ENCODE results near the gene LGI2. TPM values are rescaled to one million over a fixed set of nuclear protein-coding genes. Genes with fewer than 3 reads are reported as not detected.
A peak's percentile ranks its signal among the peaks of the same experiment; 100 is the strongest.

Gene LGI2
- polyA plus RNA-seq, 1 donor from 2014 or later: 10.3 TPM

DNA sequence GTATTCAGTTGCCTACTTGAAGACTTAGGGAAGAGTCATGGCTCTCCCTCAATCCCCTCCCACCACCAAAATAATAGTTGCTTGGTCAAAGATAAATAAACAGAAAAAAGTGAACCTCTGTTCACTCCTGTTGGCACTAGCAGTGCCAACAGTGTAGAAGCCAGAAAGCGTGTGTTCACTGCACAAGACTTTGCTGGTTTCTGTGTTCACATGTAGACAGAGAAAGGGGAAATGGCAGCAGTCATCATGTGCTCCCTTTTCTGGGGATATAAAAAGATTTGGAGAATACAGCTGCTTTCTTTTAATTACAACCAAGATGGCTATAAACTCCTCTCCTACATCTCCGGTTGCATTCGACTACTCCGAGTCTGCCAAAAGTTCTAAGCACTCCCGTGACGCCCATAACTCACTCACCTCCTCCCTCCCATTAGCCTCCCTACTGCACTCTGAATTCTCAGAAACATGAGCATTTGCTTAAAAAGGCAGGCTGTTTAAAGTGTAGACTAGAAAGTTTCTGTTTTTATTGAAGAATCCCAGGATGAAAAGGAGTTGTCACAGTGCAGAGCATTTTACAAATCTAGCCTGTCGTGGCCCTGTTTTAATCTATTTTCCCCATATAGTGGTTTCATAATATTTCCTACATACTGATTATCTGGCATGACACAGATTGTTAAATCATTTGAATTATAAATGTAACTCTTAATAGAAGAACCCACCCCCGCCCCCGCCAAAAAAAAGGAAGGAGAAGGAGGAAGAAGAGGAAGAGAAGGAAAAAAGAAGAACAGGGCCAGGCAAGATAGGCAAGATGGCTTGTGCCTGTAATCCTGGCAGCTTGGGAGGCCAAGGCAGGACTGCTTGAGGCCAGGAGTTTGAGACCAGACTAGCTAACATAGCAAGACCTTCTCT, 16.7 kb downstream of the LGI2 start:
- Histone ChIP-seq H3K9me3 (ENCODE audit: low read length) (no peaks in the 10 kb centered on the region), H3K9ac (ENCODE audit: low read length) (peak overlapping the region; percentile 51), H3K9me2 (ENCODE audit: insufficient read depth, low read length) (no peaks in the 10 kb centered on the region), H3K4me2 (ENCODE audit: low read length) (no peak overlapping the region), H3K4me3 (ENCODE audit: low read length) (no peak overlapping the region), H3F3A (ENCODE audit: insufficient read depth, low read length, poor library complexity, severe bottlenecking) (no peaks in the 10 kb centered on the region), H4K20me1 (ENCODE audit: insufficient read depth) (no peaks in the 10 kb centered on the region), H3K36me3 (ENCODE audit: insufficient read depth, low read length) (no peaks in the 10 kb centered on the region), H3K79me2 (replicated peaks; ENCODE audit: insufficient read depth, low read length) (no peaks in the 10 kb centered on the region), H3K27me3 (ENCODE audit: insufficient read depth, low read depth, low read length) (no peaks in the 10 kb centered on the region), H2AFZ (ENCODE audit: low read depth, low read length) (no peak overlapping the region), H3K27ac (ENCODE audit: low read length) (peak overlapping the region; percentile 89)
- TF ChIP-seq REST (IDR thresholded peaks at IDR 0.05; ENCODE audit: borderline replicate concordance) (no peak), MXI1 (conservative IDR thresholded peaks at IDR 0.05; ENCODE audit: poor library complexity, severe bottlenecking) (no peak), RAD21 (conservative IDR thresholded peaks at IDR 0.05) (no peak), EP300 (conservative IDR thresholded peaks at IDR 0.05; ENCODE audit: poor library complexity, severe bottlenecking) (no peak), POLR2AphosphoS5 (IDR thresholded peaks at IDR 0.05) (no peak), SMC3 (conservative IDR thresholded peaks at IDR 0.05; ENCODE audit: poor library complexity) (no peak), EZH2 (IDR thresholded peaks at IDR 0.05; ENCODE audit: borderline replicate concordance, insufficient read depth, low read length, poor library complexity, severe bottlenecking) (no peak), TAF1 (IDR thresholded peaks at IDR 0.05; ENCODE audit: low read depth) (no peak)
- TF ChIP-seq, protein P1, sequence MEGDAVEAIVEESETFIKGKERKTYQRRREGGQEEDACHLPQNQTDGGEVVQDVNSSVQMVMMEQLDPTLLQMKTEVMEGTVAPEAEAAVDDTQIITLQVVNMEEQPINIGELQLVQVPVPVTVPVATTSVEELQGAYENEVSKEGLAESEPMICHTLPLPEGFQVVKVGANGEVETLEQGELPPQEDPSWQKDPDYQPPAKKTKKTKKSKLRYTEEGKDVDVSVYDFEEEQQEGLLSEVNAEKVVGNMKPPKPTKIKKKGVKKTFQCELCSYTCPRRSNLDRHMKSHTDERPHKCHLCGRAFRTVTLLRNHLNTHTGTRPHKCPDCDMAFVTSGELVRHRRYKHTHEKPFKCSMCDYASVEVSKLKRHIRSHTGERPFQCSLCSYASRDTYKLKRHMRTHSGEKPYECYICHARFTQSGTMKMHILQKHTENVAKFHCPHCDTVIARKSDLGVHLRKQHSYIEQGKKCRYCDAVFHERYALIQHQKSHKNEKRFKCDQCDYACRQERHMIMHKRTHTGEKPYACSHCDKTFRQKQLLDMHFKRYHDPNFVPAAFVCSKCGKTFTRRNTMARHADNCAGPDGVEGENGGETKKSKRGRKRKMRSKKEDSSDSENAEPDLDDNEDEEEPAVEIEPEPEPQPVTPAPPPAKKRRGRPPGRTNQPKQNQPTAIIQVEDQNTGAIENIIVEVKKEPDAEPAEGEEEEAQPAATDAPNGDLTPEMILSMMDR (IDR thresholded peaks at IDR 0.05; ENCODE audit: poor library complexity, severe bottlenecking): no peak

DNA sequence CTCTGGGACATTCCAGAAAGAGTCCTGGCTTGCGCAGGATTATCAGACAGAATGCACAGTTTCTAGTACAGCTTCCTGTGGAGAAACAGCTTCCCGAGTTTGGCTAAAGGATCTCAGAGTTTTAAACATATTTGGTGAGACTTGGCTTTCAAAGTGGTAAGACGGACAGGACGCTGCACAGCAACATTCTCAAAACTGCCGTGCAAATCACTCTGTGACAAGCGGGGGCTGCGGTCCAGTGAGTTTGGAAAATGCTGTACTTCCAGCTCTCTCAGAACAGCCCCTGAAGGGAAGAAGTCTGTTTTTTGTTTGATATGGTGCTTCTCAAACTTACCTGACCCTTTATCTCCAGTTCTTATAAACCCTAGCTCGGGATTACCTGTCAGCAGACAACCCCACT, 18.1 kb downstream of the LGI2 start:
- TF ChIP-seq EP300 (conservative IDR thresholded peaks at IDR 0.05; ENCODE audit: poor library complexity, severe bottlenecking) (no peak), TAF1 (IDR thresholded peaks at IDR 0.05; ENCODE audit: low read depth) (no peak), EZH2 (IDR thresholded peaks at IDR 0.05; ENCODE audit: borderline replicate concordance, insufficient read depth, low read length, poor library complexity, severe bottlenecking) (no peak), REST (IDR thresholded peaks at IDR 0.05; ENCODE audit: borderline replicate concordance) (no peak), SMC3 (conservative IDR thresholded peaks at IDR 0.05; ENCODE audit: poor library complexity) (no peak), MXI1 (conservative IDR thresholded peaks at IDR 0.05; ENCODE audit: poor library complexity, severe bottlenecking) (no peak), RAD21 (conservative IDR thresholded peaks at IDR 0.05) (no peak), POLR2AphosphoS5 (IDR thresholded peaks at IDR 0.05) (no peak)
- TF ChIP-seq, protein P1 (IDR thresholded peaks at IDR 0.05; ENCODE audit: poor library complexity, severe bottlenecking): no peak
- Histone ChIP-seq H2AFZ (ENCODE audit: low read depth, low read length) (no peak overlapping the region), H3K9me2 (ENCODE audit: insufficient read depth, low read length) (no peaks in the 10 kb centered on the region), H3K36me3 (ENCODE audit: insufficient read depth, low read length) (no peaks in the 10 kb centered on the region), H4K20me1 (ENCODE audit: insufficient read depth) (no peaks in the 10 kb centered on the region), H3K79me2 (replicated peaks; ENCODE audit: insufficient read depth, low read length) (no peaks in the 10 kb centered on the region), H3F3A (ENCODE audit: insufficient read depth, low read length, poor library complexity, severe bottlenecking) (no peaks in the 10 kb centered on the region), H3K4me2 (ENCODE audit: low read length) (no peak overlapping the region), H3K9ac (ENCODE audit: low read length) (no peak overlapping the region), H3K27me3 (ENCODE audit: insufficient read depth, low read depth, low read length) (no peaks in the 10 kb centered on the region), H3K27ac (ENCODE audit: low read length) (no peak overlapping the region), H3K4me3 (ENCODE audit: low read length) (no peak overlapping the region), H3K9me3 (ENCODE audit: low read length) (no peaks in the 10 kb centered on the region)

Data from neural cell (in vitro differentiated cells).